HFF-Myc (cell line): ENCODE measurements around the gene USP28.
A peak's percentile ranks its signal among the peaks of the same experiment; 100 is the strongest.

Experiments used
- DNase-seq: peaks from one replicate; pipeline ENCODE4 v3.0.0-alpha.2; 2011; ENCODE audit warnings: low read depth; ENCODE audit errors: extremely low read depth
- H3K4me3 ChIP-seq: replicated peaks from 2 replicates; pipeline ENCODE4 v1.5.1; 2011; ENCODE audit warnings: low read depth, mild to moderate bottlenecking, control low read depth, low read length
- CTCF ChIP-seq: IDR thresholded peaks from 2 replicates; pipeline ENCODE4 v1.5.1; 2012; ENCODE audit warnings: mild to moderate bottlenecking, low read depth, low read length, control low read depth; ENCODE audit errors: missing control alignments

The USP28 gene

GRCh38 chr11:113876798-113877669 lies 1.7 kb upstream of the USP28 start:
- no peak overlapping the region for H3K4me3 ChIP-seq
- no peak for TF ChIP-seq CTCF

GRCh38 chr11:113876074-113876797 lies 864 bp upstream of the USP28 start:
- H3K4me3 ChIP-seq, result peak overlapping the region; percentile 60

More at GRCh38 chr11:113876798-113877669, 1.7 kb upstream of the USP28 start:
- no peak for DNase-seq

GRCh38 chr11:113874581-113875233 lies 665 bp downstream of the USP28 start:
- TF ChIP-seq CTCF, result no peak
- DNase-seq, result no peak
- H3K4me3 ChIP-seq, result peak overlapping the region; percentile 57

More at GRCh38 chr11:113876074-113876797, 864 bp upstream of the USP28 start:
- no peak for DNase-seq
- TF ChIP-seq CTCF, result no peak

GRCh38 chr11:113874096-113874495 lies 1.3 kb downstream of the USP28 start:
- no peak for DNase-seq
- TF ChIP-seq CTCF, result no peak
- peak overlapping the region; percentile 57 for H3K4me3 ChIP-seq

- H3K4me3 ChIP-seq, result peak overlapping the region; percentile 8
These were observed 2.1 kb downstream of the USP28 start for GRCh38 chr11:113873236-113873626.

More at GRCh38 chr11:113873236-113873626, 2.1 kb downstream of the USP28 start:
- no peak for TF ChIP-seq CTCF
- DNase-seq, result no peak
